ENCODE measurements around the gene CDH6.

DNA sequence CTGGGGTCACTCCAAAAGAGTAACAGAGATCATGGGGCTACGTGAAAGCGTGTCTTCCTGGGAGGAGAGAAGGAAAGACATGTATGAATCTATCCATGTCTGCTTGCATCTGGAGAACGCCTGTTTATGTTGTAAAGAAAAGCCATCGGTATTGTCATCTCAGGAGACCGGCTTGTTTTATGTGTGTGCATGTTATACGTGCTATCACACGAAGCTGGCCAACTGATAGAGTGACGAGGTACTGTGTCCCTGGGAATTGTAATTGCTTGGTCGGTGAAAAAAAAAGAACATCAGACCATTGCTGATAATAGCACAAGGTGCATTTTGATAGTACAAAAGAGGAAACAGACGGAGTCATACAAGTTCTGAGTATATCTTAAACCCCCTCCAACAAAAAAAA, 370 bp upstream of the CDH6 start:
- TF ChIP-seq CTCF (IDR thresholded peaks at IDR 0.05) (no peak), POLR2A (IDR thresholded peaks at IDR 0.05) (no peak)
